HG03064 (cell line): ENCODE measurements around the gene DTNB.
"Not testable (repeated sequence)": the region's sequence is repeated elsewhere in the genome, so short reads cannot be mapped to it uniquely, and the experiment has no call there.

Experiments
- ATAC-seq: cut with Tn5 transposase; IDR thresholded peaks from one replicate; pipeline ENCODE4 v1.9.1; 2021; ENCODE audit warnings: low read depth; ENCODE audit not compliant: unreplicated experiment

DTNB gene

DNA sequence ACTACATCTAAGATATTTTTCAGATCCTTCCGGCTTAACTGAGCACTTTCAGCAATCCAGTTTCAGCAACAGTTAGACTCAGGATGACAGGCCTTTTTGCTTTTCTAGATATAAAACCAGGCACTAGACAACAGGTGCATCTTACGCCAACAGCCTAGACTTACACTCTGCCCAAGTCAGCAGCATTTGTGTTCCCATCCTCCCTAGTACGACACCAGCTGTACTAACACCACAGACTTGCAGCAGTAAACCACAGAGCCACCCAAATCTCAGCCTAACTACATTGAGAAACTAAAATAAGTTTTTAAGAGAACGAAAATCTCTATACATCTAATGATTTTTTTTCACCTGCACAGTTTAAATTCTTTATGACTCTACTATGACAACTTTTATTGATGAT, 241.8 kb downstream of the DTNB start:
- ATAC-seq: no peak

DNA sequence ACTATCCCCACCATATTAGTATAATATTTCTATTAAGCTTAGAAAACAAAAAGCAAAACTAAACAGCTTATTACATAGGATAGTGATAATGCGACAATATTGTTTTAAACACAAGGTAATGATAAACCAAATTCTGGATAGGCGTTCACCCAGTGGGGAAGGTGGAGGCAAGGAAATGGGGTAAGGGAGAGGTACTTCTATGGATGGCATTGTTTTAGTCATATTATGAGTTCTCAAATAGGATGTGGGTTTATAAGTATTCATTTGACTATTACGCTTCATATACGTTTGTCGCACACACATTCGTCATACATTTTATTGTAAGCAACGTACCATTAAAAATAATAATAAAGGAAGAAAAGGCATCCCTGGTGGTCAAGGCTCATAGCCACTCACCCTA, 242.8 kb downstream of the DTNB start:
- ATAC-seq: no peak

DNA sequence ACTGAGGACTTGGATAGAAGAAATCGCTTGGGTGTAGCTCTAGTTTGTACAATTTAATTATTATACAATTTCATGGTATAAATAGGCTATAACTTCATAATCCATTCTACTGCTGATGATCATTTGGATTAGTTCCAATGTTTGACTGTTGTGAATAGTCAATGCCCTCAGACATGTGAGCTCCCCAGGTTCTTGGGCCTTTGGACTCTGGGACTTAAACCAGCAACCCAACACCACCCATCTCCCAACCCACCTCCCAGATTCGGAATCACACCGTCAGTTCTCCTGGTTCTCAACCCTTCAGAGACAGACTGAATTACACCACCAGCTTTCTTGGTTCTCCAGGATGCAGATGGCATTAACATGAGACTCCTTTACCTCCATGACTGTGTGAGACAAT, 247.1 kb downstream of the DTNB start:
- ATAC-seq: no peak

DNA sequence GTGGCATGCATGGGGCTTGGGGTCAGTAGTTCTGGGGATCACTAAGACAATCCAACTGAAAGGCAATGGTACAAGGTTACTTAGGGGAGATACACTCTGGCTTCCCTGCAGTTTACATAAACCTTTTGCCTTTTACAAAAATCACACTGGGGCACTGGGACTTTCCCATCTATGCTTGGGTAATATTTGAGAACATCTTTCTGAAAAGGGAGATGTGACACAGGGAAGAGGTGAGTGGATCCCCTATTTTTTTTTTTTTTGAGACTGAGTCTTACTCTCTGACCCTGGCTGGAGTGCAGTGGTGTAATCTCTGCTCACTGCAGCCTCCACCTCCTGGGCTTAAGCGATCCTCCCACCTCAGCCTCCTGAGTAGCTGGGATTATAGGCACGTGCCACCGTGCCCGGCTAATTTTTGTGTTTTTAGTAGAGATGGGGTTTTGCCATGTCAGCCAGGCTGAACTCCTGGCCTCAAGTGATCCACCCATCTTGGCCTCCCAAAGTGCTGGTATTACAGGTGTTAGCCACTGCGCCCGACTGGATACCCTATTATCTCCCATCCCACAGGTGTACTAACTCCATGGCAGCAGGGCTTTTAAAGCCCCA, 248.8 kb downstream of the DTNB start:
- ATAC-seq: no peak

DNA sequence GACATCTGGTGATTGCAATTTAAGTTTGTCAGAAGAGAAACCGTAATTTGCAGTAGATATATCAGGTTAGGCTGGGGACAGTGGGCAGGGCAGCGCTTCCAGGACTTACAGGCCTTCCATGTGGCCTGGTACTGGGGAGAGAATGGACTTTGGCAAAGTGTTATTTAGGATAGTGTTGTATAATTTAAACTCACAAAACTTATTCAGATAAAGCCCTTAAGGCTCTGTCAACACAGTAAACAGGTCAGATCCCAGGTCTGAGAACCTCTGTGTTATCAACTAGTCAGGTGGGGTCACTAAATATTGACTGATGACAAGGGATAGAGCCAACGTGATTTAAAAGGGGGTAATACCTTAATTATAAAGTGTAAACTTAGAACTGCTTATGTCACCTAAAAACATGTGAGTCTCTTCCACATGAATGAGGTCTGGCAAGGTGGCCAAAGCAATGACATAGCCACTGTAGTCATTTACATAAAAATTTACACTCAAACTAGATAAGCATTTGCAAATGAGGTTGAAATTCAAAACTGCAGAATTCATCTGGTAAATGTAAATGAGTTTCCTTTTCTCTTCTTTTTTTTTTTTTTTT, 251.5 kb downstream of the DTNB start:
- no peak for ATAC-seq

DNA sequence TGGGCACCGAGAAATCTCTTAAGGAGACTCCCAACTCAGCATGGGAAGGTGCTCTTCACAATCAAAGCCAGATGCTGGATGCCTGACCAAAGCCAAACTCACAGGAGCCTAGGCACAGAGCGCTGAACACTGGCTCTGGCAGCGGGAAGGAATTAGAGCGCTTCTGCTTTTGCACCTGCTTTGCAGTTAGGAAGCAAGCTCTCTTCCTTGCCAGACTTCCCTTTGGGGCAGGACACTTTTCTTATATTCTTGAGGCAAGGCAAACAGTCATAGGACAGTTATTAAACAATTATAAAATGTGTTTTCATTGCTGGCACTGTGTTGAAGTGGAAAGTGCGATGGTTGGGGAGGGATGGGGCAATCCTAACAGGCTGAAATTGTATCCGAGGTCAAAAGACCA, 252.1 kb downstream of the DTNB start:
- no peak for ATAC-seq

DNA sequence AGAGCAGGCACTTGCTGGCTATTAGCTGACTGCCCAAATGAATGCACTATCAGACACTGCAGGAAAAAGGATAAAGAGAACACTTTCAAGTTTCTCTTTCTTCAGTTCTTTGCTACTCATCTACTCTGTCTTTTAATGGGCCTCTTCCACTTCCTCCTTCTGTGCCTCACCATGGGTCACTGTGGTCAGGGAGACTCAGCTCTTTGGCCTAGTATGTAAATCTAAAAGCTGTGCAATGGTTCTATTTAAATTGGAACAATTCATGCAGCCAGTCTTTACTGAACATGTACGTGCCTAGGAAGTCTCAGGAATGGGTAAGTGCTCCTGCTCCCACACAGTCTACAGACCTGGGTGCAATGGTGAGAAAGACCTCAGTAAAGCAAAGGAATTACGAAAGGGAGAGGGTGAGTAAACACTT, 252.5 kb downstream of the DTNB start:
- ATAC-seq: peak; percentile 45

DNA sequence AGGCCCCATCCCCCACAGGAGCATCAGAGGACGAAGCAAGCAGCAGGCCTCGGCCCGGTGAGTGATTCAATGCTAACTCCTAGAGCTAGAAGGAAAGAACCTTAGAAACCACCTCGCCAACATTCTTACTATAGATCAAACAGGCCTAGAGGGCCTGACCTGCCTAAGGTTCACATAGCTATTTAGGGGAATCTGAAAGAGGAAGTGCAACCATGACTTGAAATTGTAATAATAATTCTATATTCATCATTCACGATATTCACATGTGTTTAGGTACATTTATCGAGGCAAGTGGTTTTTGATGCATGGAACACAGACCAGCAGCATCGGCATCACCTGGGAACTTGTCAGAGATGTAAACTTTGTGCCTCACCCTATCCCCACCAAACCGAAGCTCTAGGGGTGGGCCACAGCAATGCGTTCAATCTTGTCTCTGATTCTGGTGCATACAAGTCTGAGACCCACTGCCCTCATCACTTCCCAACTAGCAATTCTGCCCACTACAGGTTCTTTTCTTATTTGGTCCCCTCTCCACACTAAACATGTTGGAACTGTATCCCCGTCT, 253.6 kb downstream of the DTNB start:
- peak; percentile 56 for ATAC-seq

DNA sequence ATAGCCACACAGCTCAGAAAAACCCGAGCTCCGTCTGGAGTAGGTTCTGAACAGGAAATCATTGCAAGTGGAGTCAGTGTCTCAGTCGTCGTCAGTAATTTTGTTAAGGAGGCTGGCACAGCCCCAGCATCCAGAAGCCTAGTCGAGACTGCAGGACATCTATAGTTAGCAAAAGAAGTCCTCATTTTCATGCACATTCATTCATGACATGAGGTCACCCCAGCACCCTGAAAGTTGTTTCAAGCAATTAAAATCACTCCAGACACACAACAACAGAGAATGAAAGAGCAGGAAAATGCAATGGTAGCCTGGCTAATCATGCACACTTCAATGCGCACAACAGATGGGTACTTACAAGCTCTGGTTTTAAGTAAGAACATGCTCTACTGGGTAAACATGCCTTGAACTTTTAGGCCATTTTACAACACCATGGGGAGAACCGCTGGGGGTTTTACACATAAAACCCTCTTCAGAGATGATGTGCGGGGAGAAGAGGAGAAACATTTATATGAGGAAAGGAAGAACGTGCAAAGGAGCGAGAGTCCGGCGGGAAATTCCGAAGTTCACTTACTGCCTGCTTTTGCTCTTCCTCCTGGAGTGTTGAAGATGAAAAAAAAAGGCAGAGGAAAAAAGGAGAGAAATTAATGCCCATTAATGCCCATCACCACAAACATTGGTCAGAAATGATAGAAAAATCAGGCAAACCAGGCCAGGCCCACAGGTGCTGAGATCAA, 254.3 kb downstream of the DTNB start:
- no peak for ATAC-seq

DNA sequence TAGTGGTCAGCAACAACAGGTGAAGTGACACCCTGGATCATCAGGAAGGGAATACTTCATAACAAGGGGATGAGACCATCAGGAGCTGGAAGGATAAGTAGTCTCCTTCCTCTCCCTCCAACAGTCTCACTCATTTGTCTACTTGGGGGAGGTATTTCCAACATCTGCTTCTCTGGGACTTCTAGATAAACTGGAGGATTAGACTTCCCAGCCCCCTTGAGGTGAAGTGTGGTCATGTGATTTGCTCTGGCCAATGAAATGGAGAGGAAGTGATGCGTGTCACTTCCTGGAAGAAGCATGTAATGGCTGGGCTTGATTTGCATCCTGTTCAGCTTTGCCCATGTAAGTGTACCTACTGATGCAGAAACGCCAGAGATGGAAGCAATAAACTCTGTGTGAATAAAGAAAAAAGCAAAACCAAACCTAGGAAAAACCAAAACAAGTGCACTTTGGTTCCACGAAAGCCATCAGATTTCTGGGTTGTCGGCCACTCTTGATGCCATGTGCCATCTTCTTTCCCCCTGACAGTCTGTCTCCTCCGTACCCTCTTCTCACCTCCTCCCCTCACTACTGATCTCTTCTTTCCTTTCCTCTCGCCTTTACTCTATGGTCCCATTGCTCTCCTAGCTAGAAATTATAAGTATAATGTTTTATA, 255.5 kb downstream of the DTNB start:
- ATAC-seq: no peak

DNA sequence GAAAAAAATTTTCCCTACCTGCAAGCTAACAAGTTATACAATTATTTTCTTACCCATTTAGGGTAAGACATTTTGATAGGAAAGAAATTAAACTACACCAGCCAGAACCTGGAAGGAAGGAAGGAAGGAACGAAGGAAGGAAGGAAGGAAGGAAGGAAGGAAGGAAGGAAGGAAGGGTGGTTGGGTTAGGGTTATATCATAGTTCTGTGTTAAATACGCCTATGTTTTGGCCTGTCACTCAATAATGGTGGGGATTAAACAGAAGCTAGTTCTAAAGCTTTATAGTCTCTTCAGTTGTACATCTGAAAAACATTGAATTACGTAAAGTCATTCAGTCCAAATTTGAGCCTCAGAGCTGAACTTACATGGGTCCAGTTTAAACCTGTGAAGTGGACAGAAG, 256.7 kb downstream of the DTNB start:
- no peak for ATAC-seq

DNA sequence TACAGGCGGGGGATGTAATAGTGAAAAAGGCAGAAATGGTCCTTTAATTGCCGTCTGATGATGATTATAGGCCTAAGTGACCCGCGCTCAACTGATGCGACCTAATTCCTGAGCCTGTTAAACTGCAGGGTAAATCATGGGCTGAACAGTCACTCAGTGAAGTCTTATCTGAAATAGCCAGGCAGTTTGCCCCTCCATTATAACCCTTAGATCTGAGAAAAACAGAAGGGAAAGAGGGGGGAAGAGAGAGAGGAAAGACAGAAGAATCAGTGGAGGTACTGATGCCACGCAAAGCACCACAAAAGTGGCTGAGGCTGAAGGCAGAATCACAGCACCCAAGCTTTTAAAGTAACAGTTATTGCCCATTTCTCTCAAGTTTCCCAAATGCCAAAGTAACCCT, 258.6 kb downstream of the DTNB start:
- no peak for ATAC-seq

DNA sequence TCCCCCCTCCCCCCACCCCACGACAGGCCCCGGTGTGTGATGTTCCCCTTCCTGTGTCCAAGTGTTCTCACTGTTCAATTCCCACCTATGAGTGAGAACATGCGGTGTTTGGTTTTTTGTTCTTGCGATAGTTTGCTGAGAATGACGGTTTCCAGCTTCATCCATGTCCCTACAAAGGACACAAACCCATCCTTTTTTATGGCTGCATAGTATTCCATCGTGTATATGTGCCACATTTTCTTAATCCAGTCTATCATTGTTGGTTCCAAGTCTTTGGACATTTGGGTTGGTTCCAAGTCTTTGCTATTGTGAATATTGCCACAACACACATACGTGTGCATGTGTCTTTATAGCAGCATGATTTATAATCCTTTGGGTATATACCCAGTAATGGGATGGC, 260.0 kb downstream of the DTNB start:
- ATAC-seq: not testable (repeated sequence)

DNA sequence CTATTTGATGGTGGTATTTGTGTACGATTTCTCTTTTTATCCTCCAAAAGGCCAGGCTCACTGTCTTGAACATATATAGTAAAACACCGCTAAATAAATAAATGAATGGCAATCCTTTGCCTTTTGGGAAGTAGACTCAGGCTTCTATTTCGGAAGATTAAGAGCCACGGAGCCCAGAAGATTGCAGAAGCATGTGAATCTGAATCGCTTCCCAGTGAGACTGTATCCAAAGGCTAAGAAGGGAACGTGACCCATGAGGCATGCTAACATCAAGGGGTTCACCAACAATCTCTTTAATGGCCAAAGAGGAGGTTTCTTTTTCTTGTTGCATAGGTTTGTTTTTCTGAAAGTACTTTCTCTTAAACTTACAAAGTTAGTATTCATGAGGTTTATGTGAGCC, 261.6 kb downstream of the DTNB start:
- ATAC-seq: no peak

DNA sequence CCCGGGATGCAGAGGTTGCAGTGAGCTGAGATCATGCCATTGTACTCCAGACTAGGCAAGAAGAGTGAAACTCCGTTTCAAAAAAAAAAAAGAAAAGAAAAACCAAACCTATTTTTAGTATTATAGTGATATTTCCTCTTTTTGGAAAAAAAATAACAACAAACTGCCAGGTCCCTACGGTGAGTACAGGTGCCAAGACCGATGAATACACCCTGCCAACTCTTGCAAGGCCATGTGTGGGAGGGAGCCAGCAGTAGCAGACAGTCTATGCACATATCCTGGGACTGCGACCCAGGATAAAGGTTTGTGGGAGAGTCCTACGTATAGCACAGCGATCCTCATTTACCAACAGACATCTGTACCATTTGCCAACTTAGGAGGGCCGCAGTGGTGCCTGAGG, 262.1 kb downstream of the DTNB start:
- ATAC-seq: no peak

DNA sequence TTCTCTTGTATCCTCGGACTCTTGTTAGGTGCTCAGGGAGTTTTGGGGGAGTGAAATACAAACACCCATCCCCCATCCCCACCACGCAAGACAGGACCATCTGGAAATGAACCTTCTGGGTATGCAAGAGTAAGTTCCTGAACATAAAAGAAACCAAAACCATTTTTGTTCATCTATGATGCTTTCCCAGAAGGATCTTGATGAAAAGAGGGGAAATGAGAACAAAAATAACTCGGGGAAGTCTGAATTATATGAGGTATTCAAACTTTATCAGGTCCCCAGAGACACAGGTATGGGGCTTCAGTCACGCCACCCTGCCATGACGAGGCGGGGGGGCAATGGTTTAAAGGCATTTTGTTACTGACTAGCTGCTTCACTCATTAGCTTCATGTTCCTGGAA, 263.0 kb downstream of the DTNB start:
- ATAC-seq: no peak

DNA sequence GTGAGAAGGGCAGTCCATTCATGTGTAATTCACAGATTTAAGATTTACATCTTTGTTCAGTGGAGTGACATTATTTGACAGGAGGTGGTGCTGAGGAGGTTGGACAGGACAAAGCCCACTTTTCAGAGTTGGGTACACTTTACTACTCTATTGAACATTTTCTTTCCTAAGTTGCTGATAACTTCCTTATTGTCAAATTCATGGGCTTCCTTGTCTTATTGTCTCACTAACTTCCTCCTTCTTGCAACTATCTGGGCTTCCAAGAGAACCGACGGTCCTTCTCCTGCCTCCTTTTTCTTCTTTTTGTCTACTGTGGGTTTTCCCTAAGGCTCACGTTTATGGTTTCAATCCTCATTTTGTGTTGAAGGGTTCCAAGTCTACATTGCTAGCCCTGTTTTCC, 263.9 kb downstream of the DTNB start:
- no peak for ATAC-seq

DNA sequence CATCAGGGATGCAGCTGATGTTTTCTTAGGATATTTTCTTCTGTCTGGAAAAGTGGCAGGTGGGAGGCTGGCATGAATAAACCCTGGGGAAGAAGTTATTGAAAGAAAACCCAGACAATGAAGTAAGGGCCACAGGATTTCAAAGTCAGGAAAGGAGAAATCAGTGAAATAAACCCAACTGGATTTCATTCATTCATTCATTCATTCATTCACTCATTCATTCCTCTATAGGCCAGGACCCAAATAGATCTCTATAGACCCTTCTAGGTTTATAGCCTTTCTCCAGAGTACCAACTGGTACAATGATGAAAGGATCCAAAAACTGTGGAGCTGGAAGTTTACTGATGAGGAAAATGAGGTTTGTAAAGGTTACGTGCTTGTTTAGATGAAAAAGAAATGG, 264.3 kb downstream of the DTNB start:
- ATAC-seq: no peak

DNA sequence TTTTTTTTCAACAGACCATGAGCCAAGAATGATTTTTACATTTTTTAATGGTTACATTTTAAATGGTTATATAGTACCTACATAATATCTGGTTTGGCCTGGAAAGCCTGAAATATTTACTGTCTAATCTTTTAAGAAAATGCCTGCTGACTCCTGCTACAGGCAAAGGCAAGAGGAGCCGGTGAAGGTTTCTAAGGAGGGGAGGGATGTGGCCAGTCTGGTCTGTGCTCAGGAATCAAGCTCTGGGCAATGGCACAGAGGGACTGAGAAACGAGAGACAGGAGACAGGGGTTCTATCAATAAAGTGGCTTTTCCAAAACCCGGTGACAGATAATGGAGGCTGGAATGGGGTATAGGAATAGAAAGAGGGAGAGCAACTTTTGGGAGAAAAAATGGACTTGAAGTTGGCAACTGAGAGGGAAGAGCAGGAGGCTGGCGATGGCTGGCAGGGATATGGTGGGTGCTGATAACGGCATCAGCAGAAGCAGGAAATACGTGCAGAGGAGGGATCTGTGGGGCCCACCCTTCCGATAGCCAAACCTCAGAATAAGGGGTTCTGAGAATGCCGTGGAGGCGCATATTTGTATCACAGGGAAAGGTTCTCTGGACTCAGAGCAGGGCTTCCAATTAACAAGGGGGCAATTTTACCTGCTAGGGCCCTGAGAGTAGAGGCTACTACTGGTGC, 267.6 kb downstream of the DTNB start:
- no peak for ATAC-seq

DNA sequence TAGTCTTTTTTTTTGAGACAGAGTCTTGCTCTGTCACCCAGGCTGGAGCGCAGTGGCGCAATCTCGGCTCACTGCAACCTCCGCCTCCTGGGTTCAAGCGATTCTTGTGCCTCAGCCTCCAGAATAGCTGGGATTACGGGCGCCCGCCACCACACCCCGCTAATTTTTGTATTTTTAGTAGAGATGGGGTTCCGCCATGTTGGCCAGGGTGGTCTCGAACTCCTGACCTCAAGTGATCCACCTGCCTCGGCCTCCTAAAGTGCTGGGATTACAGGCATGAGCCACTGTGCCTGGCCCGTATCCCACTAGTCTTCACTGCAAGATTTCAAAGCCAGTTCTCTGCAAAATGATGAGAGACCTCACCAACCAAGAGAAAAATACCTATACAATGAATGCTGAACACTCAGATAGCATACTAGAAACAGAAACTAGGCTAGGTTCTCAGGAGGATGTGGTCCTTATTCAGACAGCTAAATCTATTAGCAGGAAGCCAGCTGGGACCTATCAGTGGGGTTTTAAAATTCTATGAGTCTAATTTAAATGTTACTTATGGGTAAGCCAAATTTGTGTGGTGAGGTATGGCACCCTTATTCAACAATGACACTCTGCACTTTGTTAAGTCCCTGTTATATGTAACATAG, 270.1 kb downstream of the DTNB start:
- peak; percentile 32 for ATAC-seq
